MM.1S (cell line): ENCODE results near the gene HSPG2.

Source experiments
- EZH2 ChIP-seq: fragments of 300-600 bp; sonication (generic); optimal IDR thresholded peaks from 2 replicates; pipeline ENCODE3; 2017; ENCODE audit warnings: low read depth, mild to moderate bottlenecking, antibody characterized with exemption, low read length, mixed read lengths
- EZH2phosphoT487 ChIP-seq: fragments of 300-600 bp; sonication (generic); IDR thresholded peaks from 2 replicates; pipeline ENCODE4 v1.6.1; 2018; ENCODE audit warnings: antibody characterized with exemption, low read length
- TF ChIP-seq, protein P1 (sequence below): fragments of 300-600 bp; sonication (generic); IDR thresholded peaks from 2 replicates; pipeline ENCODE4 v1.5.1; 2016; ENCODE audit warnings: antibody characterized with exemption, low read length, mixed read lengths

DNA sequence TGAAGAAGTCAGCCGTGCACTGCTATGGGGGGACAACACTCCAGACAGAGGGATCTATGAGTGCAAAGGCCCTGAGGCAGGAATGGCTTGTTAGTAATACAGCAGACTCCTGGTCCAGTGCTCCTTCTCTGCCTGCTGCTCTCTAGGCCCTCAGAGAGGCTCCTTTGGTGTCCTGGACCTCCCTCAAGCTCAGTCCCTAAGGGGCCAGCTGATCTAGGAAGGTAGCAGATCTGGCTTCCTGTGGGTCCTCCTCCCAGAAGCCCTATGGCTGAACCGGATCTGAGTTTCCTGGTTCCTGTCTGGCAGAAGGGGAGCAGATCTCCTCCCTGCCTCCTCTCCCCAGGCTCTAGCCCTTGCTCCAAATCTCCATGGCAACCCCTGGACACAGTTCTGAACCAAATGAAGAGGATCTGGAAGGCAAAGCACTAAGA is 125.2 kb downstream of the HSPG2 start, which contains the start of gene LDLRAD2:
- TF ChIP-seq, protein P1, sequence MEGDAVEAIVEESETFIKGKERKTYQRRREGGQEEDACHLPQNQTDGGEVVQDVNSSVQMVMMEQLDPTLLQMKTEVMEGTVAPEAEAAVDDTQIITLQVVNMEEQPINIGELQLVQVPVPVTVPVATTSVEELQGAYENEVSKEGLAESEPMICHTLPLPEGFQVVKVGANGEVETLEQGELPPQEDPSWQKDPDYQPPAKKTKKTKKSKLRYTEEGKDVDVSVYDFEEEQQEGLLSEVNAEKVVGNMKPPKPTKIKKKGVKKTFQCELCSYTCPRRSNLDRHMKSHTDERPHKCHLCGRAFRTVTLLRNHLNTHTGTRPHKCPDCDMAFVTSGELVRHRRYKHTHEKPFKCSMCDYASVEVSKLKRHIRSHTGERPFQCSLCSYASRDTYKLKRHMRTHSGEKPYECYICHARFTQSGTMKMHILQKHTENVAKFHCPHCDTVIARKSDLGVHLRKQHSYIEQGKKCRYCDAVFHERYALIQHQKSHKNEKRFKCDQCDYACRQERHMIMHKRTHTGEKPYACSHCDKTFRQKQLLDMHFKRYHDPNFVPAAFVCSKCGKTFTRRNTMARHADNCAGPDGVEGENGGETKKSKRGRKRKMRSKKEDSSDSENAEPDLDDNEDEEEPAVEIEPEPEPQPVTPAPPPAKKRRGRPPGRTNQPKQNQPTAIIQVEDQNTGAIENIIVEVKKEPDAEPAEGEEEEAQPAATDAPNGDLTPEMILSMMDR, result no peak
- TF ChIP-seq EZH2phosphoT487 (no peak), EZH2 (no peak)
